Endothelial cell of umbilical vein (primary cell): Measurements from ENCODE around the gene SMC3. TPM values are rescaled to one million over a fixed set of nuclear protein-coding genes. Genes with fewer than 3 reads are reported as not detected.

ENCODE experiments used
- BruUV-seq: library from RNA; stranded (reverse); fragments of 400-500 nt; replicated peaks from 2 replicates; lab custom pipeline; 2021; lab: Mats Ljungman, UMichigan
- CTCF ChIA-PET: fragments of 300-600, 350-600 bp; sonication (Branson Sonifier 250); formaldehyde crosslinking; loops from one replicate; lab custom pipeline; 2021; ENCODE audit warnings: antibody characterized with exemption, inconsistent platforms; lab: Charles Lee
- POLR2A ChIA-PET: fragments of 300-600, 350-600 bp; sonication (Branson Sonifier 250); formaldehyde crosslinking; loops from one replicate; lab custom pipeline; 2021; ENCODE audit warnings: antibody characterized with exemption, inconsistent platforms; lab: Charles Lee
- DNase-seq: peaks from one replicate; pipeline ENCODE4 v3.0.0-alpha.2; 2011; ENCODE audit warnings: low read depth, low spot score
- FAIRE-seq: peaks from 2 replicates; lab custom pipeline; 2011; peaks lifted over from hg19 to GRCh38; lab: Jason Lieb, UNC
- H2AFZ ChIP-seq: 2 replicates; pipeline ENCODE4 v1.6.0; 2012; ENCODE audit warnings: low read depth, low read length, control low read depth, inconsistent platforms
- H3K27ac ChIP-seq: 2 replicates; pipeline ENCODE4 v1.5.1; 2011; ENCODE audit warnings: low read depth, mild to moderate bottlenecking, control low read depth, low read length, moderate library complexity; ENCODE audit not compliant: insufficient read depth
- H3K27me3 ChIP-seq, 2 experiments: 2 replicates each; pipeline versions ENCODE4 v1.6.0 to v1.6.1; 2011; ENCODE audit warnings: low read length in 2 of 2, mixed read lengths in 1 of 2; ENCODE audit not compliant: control insufficient read depth in 2 of 2, insufficient read depth in 2 of 2
- H3K36me3 ChIP-seq, 2 experiments: 2 replicates in 1 of 2; 3 replicates in 1 of 2; pipeline ENCODE4 v1.5.1; 2011; ENCODE audit warnings: low read length in 2 of 2, mild to moderate bottlenecking in 1 of 2, moderate library complexity in 1 of 2; ENCODE audit not compliant: control insufficient read depth in 2 of 2, insufficient read depth in 2 of 2; ENCODE audit errors: extremely low read depth in 1 of 2
- H3K4me1 ChIP-seq: 3 replicates; pipeline ENCODE4 v1.5.1; 2011; ENCODE audit warnings: mild to moderate bottlenecking, low read length; ENCODE audit not compliant: control insufficient read depth, insufficient read depth; ENCODE audit errors: extremely low read depth
- H3K4me2 ChIP-seq: 2 replicates; pipeline ENCODE4 v1.6.1; 2011; ENCODE audit warnings: low read length, control low read depth, mixed read lengths; ENCODE audit not compliant: insufficient read depth
- H3K4me3 ChIP-seq, 3 experiments: fragments of 200-600 bp in 1 of 3; sonication (generic), shearing (Covaris generic) in 1 of 3; replicated peaks in 1 of 3; 2 replicates each; pipeline ENCODE4 v1.5.1; 2011 to 2016; ENCODE audit warnings: control low read depth in 3 of 3, low read length in 3 of 3, mild to moderate bottlenecking in 2 of 3, inconsistent platforms in 1 of 3, low read depth in 1 of 3, moderate library complexity in 1 of 3; ENCODE audit not compliant: insufficient read depth in 1 of 3
- H3K79me2 ChIP-seq: 2 replicates; pipeline ENCODE4 v1.6.0; 2012; ENCODE audit warnings: low read length, inconsistent platforms; ENCODE audit not compliant: control insufficient read depth, insufficient read depth
- H3K9ac ChIP-seq: replicated peaks from 2 replicates; pipeline ENCODE3; 2011; ENCODE audit warnings: low read length, control low read depth; ENCODE audit not compliant: insufficient read depth; ENCODE audit errors: extremely low read depth
- H3K9me1 ChIP-seq: replicated peaks from 3 replicates; pipeline ENCODE4 v1.6.0; 2011; ENCODE audit warnings: mild to moderate bottlenecking, low read length; ENCODE audit not compliant: control insufficient read depth, insufficient read depth; ENCODE audit errors: extremely low read depth
- H3K9me3 ChIP-seq: replicated peaks from 2 replicates; pipeline ENCODE4 v1.5.1; 2012; ENCODE audit warnings: low read length, inconsistent platforms; ENCODE audit not compliant: control insufficient read depth, insufficient read depth
- H4K20me1 ChIP-seq: replicated peaks from 2 replicates; pipeline ENCODE3; 2011; ENCODE audit warnings: mild to moderate bottlenecking, low read length; ENCODE audit not compliant: control insufficient read depth, insufficient read depth; ENCODE audit errors: extremely low read depth
- EZH2 ChIP-seq: IDR thresholded peaks from 2 replicates; pipeline ENCODE4 v1.6.1; 2012; ENCODE audit warnings: borderline replicate concordance, low read depth, mild to moderate bottlenecking, moderate library complexity, low read length, inconsistent platforms; ENCODE audit not compliant: severe bottlenecking
- FOS ChIP-seq: IDR thresholded peaks from 2 replicates; pipeline ENCODE4 v1.6.1; 2011; ENCODE audit warnings: mild to moderate bottlenecking, low read length, moderate library complexity, borderline replicate concordance; ENCODE audit not compliant: insufficient read depth
- MYC ChIP-seq: IDR thresholded peaks from one replicate; pipeline ENCODE4 v1.6.1; 2011; ENCODE audit warnings: mild to moderate bottlenecking, low read depth, low read length
- POLR2A ChIP-seq: IDR thresholded peaks from 2 replicates; pipeline ENCODE4 v1.6.1; 2012; ENCODE audit warnings: low read depth, mild to moderate bottlenecking, control low read depth, low read length
- dilution Hi-C: fragments of 300-500 bp; cut with MboI; formaldehyde crosslinking; loops from one replicate; pipeline ENCODE4 v1.15.0; 2019; ENCODE audit warnings: low sequenced_read_pairs; ENCODE audit not compliant: extremely low pct_ligation_motif_present
- intact Hi-C: fragments of 100-400 bp; cut with micrococcal nuclease; formaldehyde crosslinking; loops from one replicate; pipeline ENCODE4 v1.10.0; 2022
- polyA plus RNA-seq, 4 experiments: library from polyadenylated mRNA; depleted of rRNA in 3 of 4; stranded (reverse) in 3 of 4; unstranded in 1 of 4; fragments of >200 nt; gene quantifications; 2 replicates each; pipeline versions ENCODE4 v1.2.1 to v1.2.3, GENCODE V29; 2011 to 2012; ENCODE audit warnings: missing spikeins in 1 of 4
- total RNA-seq: library from RNA; stranded (reverse); gene quantifications from 2 replicates; pipeline ENCODE4 v1.2.3, GENCODE V29; 2021
- TF ChIP-seq, protein P1 (sequence below): IDR thresholded peaks from 2 replicates; pipeline ENCODE4 v1.6.1; 2011; ENCODE audit not compliant: insufficient read depth, insufficient read length
- TF ChIP-seq, protein P2 (sequence below), 2 donors: IDR thresholded peaks; 1 replicate in 1 of 2; 2 replicates in 1 of 2; pipeline ENCODE4 v1.5.1; 2011; ENCODE audit warnings: low read length in 2 of 2, mild to moderate bottlenecking in 2 of 2, moderate library complexity in 2 of 2, control low read depth in 1 of 2, inconsistent platforms in 1 of 2, low read depth in 1 of 2; ENCODE audit not compliant: insufficient read depth in 1 of 2; ENCODE audit errors: extremely low read depth in 1 of 2

The SMC3 gene
- total and polyA plus RNA-seq, 2 donors (not counting 3 experiments of a cell fraction or from before 2014, with no cell fraction given): 5.5 to 44.2 TPM

GRCh38 chr10:110643035-110643652, 75.6 kb downstream of the SMC3 start:
- TF ChIP-seq, protein P1, sequence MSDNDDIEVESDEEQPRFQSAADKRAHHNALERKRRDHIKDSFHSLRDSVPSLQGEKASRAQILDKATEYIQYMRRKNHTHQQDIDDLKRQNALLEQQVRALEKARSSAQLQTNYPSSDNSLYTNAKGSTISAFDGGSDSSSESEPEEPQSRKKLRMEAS: no peak
- TF ChIP-seq EZH2 (peak; percentile 97), POLR2A (no peak), MYC (no peak), FOS (no peak)
- TF ChIP-seq, protein P2, sequence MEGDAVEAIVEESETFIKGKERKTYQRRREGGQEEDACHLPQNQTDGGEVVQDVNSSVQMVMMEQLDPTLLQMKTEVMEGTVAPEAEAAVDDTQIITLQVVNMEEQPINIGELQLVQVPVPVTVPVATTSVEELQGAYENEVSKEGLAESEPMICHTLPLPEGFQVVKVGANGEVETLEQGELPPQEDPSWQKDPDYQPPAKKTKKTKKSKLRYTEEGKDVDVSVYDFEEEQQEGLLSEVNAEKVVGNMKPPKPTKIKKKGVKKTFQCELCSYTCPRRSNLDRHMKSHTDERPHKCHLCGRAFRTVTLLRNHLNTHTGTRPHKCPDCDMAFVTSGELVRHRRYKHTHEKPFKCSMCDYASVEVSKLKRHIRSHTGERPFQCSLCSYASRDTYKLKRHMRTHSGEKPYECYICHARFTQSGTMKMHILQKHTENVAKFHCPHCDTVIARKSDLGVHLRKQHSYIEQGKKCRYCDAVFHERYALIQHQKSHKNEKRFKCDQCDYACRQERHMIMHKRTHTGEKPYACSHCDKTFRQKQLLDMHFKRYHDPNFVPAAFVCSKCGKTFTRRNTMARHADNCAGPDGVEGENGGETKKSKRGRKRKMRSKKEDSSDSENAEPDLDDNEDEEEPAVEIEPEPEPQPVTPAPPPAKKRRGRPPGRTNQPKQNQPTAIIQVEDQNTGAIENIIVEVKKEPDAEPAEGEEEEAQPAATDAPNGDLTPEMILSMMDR (IDR thresholded peaks at IDR 0.05; ENCODE audit: extremely low read depth in 1 of 2, insufficient read depth in 1 of 2, low read depth in 1 of 2, low read length in 2 of 2): no peak
- intact Hi-C loops (no loop called here), dilution Hi-C loops (no loop called here)
- H3K4me3 ChIP-seq: no peak overlapping the region
- H3K36me3 ChIP-seq: no peaks in the 10 kb centered on the region
- H3K79me2 ChIP-seq: no peaks in the 10 kb centered on the region
- H3K4me1 ChIP-seq: peaks cover 5% of the 10 kb centered on the region
- H3K4me2 ChIP-seq: peak overlapping the region; percentile 18
- H3K27ac ChIP-seq: no peak overlapping the region
- H3K27me3 ChIP-seq: peaks cover 43 to 73% of the 10 kb centered on the region in 2 experiments
- no peak for DNase-seq
- H2AFZ ChIP-seq: no peak overlapping the region
- H3K9ac ChIP-seq: no peak overlapping the region
- no peaks in the 10 kb centered on the region for H3K9me3 ChIP-seq
- no peak for FAIRE-seq
- POLR2A ChIA-PET: no interaction called here
- H4K20me1 ChIP-seq: no peaks in the 10 kb centered on the region
- H3K9me1 ChIP-seq: no peaks in the 10 kb centered on the region
- CTCF ChIA-PET: interaction anchor here (1.4 kb wide), 1 partner anchor 28 kb away, joined by 4 read pairs; no protein-coding TSS in a partner anchor
- no TSS peak for BruUV-seq
